GM03348 (cell line): ENCODE results near the gene NOTCH1.
"Not testable (repeated sequence)": the region's sequence is repeated elsewhere in the genome, so short reads cannot be mapped to it uniquely, and the experiment has no call there.

Experiments
- DNase-seq: peaks from one replicate; pipeline ENCODE4 v3.0.0; 2012; ENCODE audit warnings: low spot score

NOTCH1 gene

GRCh38 chr9:136578915-136579649 is 33.2 kb upstream of the NOTCH1 start:
- no peak for DNase-seq

- DNase-seq, result no peak
Observed at GRCh38 chr9:136578626-136578914, 32.7 kb upstream of the NOTCH1 start.

GRCh38 chr9:136577941-136578625 is 32.2 kb upstream of the NOTCH1 start:
- DNase-seq, result no peak

- peak; percentile 59 for DNase-seq
Observed at GRCh38 chr9:136576269-136576626, 30.4 kb upstream of the NOTCH1 start.

GRCh38 chr9:136575626-136576268 is 29.9 kb upstream of the NOTCH1 start:
- DNase-seq, result no peak

- not testable (repeated sequence) for DNase-seq
Observed at GRCh38 chr9:136574606-136575005, 28.8 kb upstream of the NOTCH1 start.

- DNase-seq, result no peak
Observed at GRCh38 chr9:136572828-136573625, 27.2 kb upstream of the NOTCH1 start.

- DNase-seq, result no peak
Observed at GRCh38 chr9:136572003-136572827, 26.4 kb upstream of the NOTCH1 start.

- no peak for DNase-seq
Observed at GRCh38 chr9:136571531-136571930, 25.7 kb upstream of the NOTCH1 start.

- DNase-seq, result no peak
Observed at GRCh38 chr9:136570916-136571315, 25.1 kb upstream of the NOTCH1 start.

- no peak for DNase-seq
Observed at GRCh38 chr9:136570191-136570845, 24.5 kb upstream of the NOTCH1 start.

GRCh38 chr9:136569526-136570148 is 23.8 kb upstream of the NOTCH1 start:
- no peak for DNase-seq

GRCh38 chr9:136568288-136569081 is 22.6 kb upstream of the NOTCH1 start:
- peak; percentile 43 for DNase-seq

- DNase-seq, result peak; percentile 94
Observed at GRCh38 chr9:136567651-136568287, 21.9 kb upstream of the NOTCH1 start.

- DNase-seq, result no peak
Observed at GRCh38 chr9:136566901-136567300, 21.1 kb upstream of the NOTCH1 start.

GRCh38 chr9:136566553-136566895 is 20.7 kb upstream of the NOTCH1 start:
- no peak for DNase-seq

- DNase-seq, result no peak
Observed at GRCh38 chr9:136565715-136566552, 20.1 kb upstream of the NOTCH1 start.

GRCh38 chr9:136565086-136565714 is 19.4 kb upstream of the NOTCH1 start:
- peak; percentile 42 for DNase-seq
